Osteoblast (primary cell): ENCODE data around the gene VASN. TPM values are rescaled to one million over a fixed set of nuclear protein-coding genes. Genes with fewer than 3 reads are reported as not detected.

Source experiments
- DNase-seq: peaks from one replicate; pipeline ENCODE4 v3.0.0; 2011; ENCODE audit warnings: low spot score, mixed read lengths; ENCODE audit not compliant: insufficient read length; ENCODE audit errors: missing footprints
- H2AFZ ChIP-seq: 2 replicates; pipeline ENCODE4 v1.6.0; 2011; ENCODE audit warnings: mild to moderate bottlenecking, low read length
- H3K27ac ChIP-seq: 2 replicates; pipeline ENCODE4 v1.5.1; 2011; ENCODE audit warnings: mild to moderate bottlenecking, low read depth, low read length, moderate library complexity
- H3K27me3 ChIP-seq: 2 replicates; pipeline ENCODE4 v1.6.0; 2012; ENCODE audit warnings: mild to moderate bottlenecking, control low read depth, inconsistent platforms, low read length, moderate library complexity; ENCODE audit not compliant: insufficient read depth
- H3K36me3 ChIP-seq: 2 replicates; pipeline ENCODE4 v1.5.1; 2011; ENCODE audit warnings: mild to moderate bottlenecking, low read length, control low read depth, moderate library complexity; ENCODE audit not compliant: insufficient read depth
- H3K4me1 ChIP-seq: 2 replicates; pipeline ENCODE4 v1.5.1; 2011; ENCODE audit warnings: mild to moderate bottlenecking, low read length, control low read depth, moderate library complexity; ENCODE audit not compliant: insufficient read depth
- H3K4me2 ChIP-seq: 2 replicates; pipeline ENCODE4 v1.6.0; 2011; ENCODE audit warnings: mild to moderate bottlenecking, low read length; ENCODE audit not compliant: insufficient read depth
- H3K4me3 ChIP-seq: fragments of 200-600 bp; sonication (generic); 3 replicates; pipeline ENCODE4 v1.5.1; 2012; ENCODE audit warnings: mild to moderate bottlenecking, low read length, inconsistent platforms; ENCODE audit not compliant: insufficient read depth
- H3K79me2 ChIP-seq: 2 replicates; pipeline ENCODE4 v1.6.0; 2012; ENCODE audit warnings: mild to moderate bottlenecking, low read length, control low read depth, inconsistent platforms; ENCODE audit not compliant: insufficient read depth
- H3K9me3 ChIP-seq: 2 replicates; pipeline ENCODE4 v1.5.1; 2011; ENCODE audit warnings: low read depth, low read length, control low read depth
- H4K20me1 ChIP-seq: 2 replicates; pipeline ENCODE4 v1.6.0; 2012; ENCODE audit warnings: mild to moderate bottlenecking, low read length, control low read depth; ENCODE audit not compliant: insufficient read depth
- total RNA-seq: library from RNA; depleted of rRNA; stranded (reverse); fragments of >200 nt; gene quantifications from 2 replicates; pipeline ENCODE4 v1.2.3, GENCODE V29; 2012
- TF ChIP-seq, protein P1 (sequence below): IDR thresholded peaks from 2 replicates; pipeline ENCODE4 v1.5.1; 2011; ENCODE audit warnings: mild to moderate bottlenecking, low read depth, low read length, moderate library complexity; ENCODE audit errors: extremely low read depth

The VASN gene
- total RNA-seq, 1 donor, result 217 TPM

DNA sequence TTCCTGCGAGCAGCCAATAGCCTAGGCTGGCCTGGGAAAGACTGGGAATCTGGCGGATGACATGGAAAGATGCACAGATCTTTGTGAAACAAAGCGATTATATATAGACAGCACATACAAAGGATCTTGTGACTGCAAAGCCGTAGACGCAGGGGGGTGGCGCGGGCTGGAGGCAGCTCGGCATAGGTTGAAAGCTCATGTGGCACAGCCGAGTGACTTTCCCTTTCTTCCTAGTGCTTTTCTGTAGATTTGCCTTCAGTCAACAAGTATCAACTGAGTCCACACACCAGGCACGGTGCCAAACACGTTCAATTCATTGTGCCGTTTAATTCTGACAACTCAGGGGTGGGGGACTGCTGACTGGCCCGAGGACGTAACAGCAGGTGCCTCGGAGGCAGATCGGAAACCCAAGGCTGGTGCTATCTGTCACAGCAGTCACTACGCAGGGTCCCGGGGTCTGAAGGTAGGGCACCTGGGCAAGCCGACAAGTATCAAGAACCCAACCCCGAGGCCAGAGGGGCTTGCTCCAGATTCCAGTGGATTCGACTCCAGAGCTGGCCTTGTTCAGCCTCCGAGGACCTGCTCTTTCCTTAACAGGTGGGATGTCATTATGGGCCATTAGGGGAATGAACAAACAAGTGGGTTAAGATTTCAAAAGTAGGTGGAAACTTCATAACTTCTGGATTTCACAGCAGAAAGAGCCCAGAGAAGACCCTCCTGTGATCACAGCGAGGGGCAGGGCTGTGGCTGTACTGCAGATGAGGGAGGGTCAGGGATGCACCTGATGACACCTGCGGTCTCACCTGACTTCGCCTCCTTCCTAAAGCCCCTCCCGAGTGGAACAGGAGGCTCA is 26.4 kb upstream of the VASN start:
- Histone ChIP-seq H3K36me3 (peaks cover 7% of the 10 kb centered on the region), H2AFZ (no peak overlapping the region), H4K20me1 (peaks cover 41% of the 10 kb centered on the region), H3K79me2 (peaks cover 81% of the 10 kb centered on the region), H3K4me3 (no peak overlapping the region), H3K4me1 (peaks cover 13% of the 10 kb centered on the region), H3K27ac (no peak overlapping the region), H3K4me2 (no peak overlapping the region), H3K9me3 (no peaks in the 10 kb centered on the region), H3K27me3 (no peaks in the 10 kb centered on the region)
- DNase-seq, result no peak
- TF ChIP-seq, protein P1, sequence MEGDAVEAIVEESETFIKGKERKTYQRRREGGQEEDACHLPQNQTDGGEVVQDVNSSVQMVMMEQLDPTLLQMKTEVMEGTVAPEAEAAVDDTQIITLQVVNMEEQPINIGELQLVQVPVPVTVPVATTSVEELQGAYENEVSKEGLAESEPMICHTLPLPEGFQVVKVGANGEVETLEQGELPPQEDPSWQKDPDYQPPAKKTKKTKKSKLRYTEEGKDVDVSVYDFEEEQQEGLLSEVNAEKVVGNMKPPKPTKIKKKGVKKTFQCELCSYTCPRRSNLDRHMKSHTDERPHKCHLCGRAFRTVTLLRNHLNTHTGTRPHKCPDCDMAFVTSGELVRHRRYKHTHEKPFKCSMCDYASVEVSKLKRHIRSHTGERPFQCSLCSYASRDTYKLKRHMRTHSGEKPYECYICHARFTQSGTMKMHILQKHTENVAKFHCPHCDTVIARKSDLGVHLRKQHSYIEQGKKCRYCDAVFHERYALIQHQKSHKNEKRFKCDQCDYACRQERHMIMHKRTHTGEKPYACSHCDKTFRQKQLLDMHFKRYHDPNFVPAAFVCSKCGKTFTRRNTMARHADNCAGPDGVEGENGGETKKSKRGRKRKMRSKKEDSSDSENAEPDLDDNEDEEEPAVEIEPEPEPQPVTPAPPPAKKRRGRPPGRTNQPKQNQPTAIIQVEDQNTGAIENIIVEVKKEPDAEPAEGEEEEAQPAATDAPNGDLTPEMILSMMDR, result no peak

DNA sequence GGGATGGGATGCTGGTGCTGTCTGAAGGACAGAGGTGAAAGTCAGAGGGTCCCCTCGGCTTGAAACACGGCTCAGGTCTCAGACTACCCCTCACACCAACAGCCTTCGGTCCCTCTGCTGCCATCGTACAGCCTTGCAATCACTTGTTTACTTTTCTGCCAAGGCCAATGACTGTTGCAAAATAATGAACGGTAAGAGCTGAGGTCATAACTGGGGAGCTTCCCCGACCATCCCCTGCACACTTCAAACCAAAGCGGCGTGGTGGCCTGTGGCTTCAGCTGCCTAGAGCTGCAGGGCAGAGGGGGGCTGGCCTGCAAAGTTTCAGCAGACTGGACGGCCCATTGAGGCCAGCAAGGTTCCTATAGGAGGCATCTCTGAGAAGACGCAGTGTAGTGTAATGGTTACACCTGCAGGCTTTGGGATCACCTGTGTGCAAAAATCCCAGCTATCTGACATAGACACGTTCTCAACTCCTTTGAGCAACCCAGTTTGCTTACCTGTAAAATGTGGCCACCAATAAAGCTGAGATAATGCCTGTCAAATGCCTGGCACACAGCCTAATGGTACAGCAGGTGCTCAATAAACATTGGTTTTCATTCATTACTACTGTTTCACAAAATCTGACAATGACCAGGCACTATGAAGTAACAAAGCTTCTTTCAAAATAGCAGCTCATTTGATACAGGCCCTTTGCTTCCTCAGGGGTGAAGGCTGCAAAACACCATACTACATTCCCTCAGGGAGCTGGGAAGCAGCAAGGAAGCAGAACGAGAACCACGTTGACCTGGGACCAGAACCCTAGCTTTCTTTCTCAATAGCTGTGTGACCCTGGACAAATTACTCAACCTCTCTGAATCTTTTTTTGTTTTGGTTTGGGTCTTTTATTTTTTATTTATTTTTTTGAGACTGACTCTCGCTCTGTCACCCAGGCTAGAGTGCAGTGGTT is 25.5 kb upstream of the VASN start:
- Histone ChIP-seq H3K4me1 (peaks cover 16% of the 10 kb centered on the region), H3K4me2 (no peak overlapping the region), H3K9me3 (no peaks in the 10 kb centered on the region), H3K36me3 (no peaks in the 10 kb centered on the region), H3K27ac (no peak overlapping the region), H4K20me1 (peaks cover 41% of the 10 kb centered on the region), H3K4me3 (no peak overlapping the region), H2AFZ (no peak overlapping the region), H3K79me2 (peaks cover 79% of the 10 kb centered on the region), H3K27me3 (no peaks in the 10 kb centered on the region)
- TF ChIP-seq, protein P1, result no peak
- DNase-seq, result no peak

DNA sequence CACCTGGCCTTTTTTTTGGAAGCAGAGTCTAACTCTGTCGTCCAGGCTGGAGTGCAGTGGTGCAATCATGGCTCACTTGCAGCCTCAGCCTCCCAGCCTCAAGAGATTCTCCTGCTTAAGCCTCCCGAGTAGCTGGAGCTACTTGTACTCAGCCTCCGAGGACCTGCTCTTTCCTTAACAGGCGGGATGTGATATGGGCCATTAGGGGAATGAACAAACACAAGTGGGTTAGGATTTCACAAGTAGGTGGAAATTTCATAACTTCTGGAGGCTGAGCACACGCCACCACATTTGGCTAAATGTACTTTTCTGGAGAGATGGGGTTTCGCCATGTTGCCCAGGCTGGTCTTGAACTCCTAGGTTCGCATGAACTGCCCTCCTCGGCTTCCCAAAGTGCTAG is 24.6 kb upstream of the VASN start:
- H3K79me2 ChIP-seq, result peaks cover 70% of the 10 kb centered on the region
- H3K27me3 ChIP-seq, result no peaks in the 10 kb centered on the region
- peaks cover 37% of the 10 kb centered on the region for H4K20me1 ChIP-seq
- H3K27ac ChIP-seq, result peak overlapping the region; percentile 39
- no peak overlapping the region for H3K4me2 ChIP-seq
- no peak for DNase-seq
- no peak overlapping the region for H3K4me3 ChIP-seq
- H2AFZ ChIP-seq, result no peak overlapping the region
- H3K36me3 ChIP-seq, result no peaks in the 10 kb centered on the region
- TF ChIP-seq, protein P1, result no peak
- H3K9me3 ChIP-seq, result no peaks in the 10 kb centered on the region
- H3K4me1 ChIP-seq, result peaks cover 23% of the 10 kb centered on the region
